DOHH2 (cell line): Measurements from ENCODE around the gene CFAP46.

Experiments used
- H3F3A ChIP-seq: fragments of 200-600 bp; sonication (generic), shearing (Covaris generic); 2 replicates; pipeline ENCODE4 v1.6.0; 2016; ENCODE audit warnings: antibody characterized with exemption, mild to moderate bottlenecking; ENCODE audit not compliant: control insufficient read depth, insufficient read depth
- H3K27ac ChIP-seq: fragments of 200-600 bp; sonication (generic); 2 replicates; pipeline ENCODE4 v1.5.1; 2014; ENCODE audit warnings: low read depth, mild to moderate bottlenecking, low read length, moderate library complexity
- H3K27me3 ChIP-seq: fragments of 200-600 bp; sonication (generic); 2 replicates; pipeline ENCODE4 v1.6.1; 2014; ENCODE audit warnings: mild to moderate bottlenecking, low read length, mixed read lengths; ENCODE audit not compliant: control insufficient read depth
- H3K36me3 ChIP-seq: fragments of 200-600 bp; sonication (generic); 2 replicates; pipeline ENCODE4 v1.6.1; 2014; ENCODE audit warnings: mild to moderate bottlenecking, low read length, moderate library complexity, mixed read lengths; ENCODE audit not compliant: control insufficient read depth
- H3K4me1 ChIP-seq: fragments of 200-600 bp; sonication (generic); 2 replicates; pipeline ENCODE4 v1.6.1; 2014; ENCODE audit warnings: mild to moderate bottlenecking, low read length, mixed read lengths; ENCODE audit not compliant: control insufficient read depth
- H3K4me2 ChIP-seq: fragments of 200-600 bp; sonication (generic); 2 replicates; pipeline ENCODE4 v1.6.0; 2014; ENCODE audit warnings: mild to moderate bottlenecking, low read length, moderate library complexity
- H3K4me3 ChIP-seq: fragments of 200-600 bp; sonication (generic); 2 replicates; pipeline ENCODE4 v1.5.1; 2014; ENCODE audit warnings: mild to moderate bottlenecking, low read length, mixed read lengths
- H3K79me2 ChIP-seq: fragments of 200-600 bp; sonication (generic); 2 replicates; pipeline ENCODE4 v1.6.1; 2014; ENCODE audit warnings: mild to moderate bottlenecking, low read length, mixed read lengths; ENCODE audit not compliant: control insufficient read depth
- H3K9me2 ChIP-seq: fragments of 200-600 bp; sonication (generic); replicated peaks from 2 replicates; pipeline ENCODE4 v1.6.1; 2014; ENCODE audit warnings: mild to moderate bottlenecking, low read length, mixed read lengths; ENCODE audit not compliant: control insufficient read depth
- H3K9me3 ChIP-seq: fragments of 200-600 bp; sonication (generic); 2 replicates; pipeline ENCODE4 v1.6.1; 2014; ENCODE audit warnings: antibody characterized with exemption, low read length, mixed read lengths; ENCODE audit not compliant: control insufficient read depth, insufficient read depth
- H4K20me1 ChIP-seq: fragments of 200-600 bp; sonication (generic); 2 replicates; pipeline ENCODE4 v1.6.0; 2014; ENCODE audit warnings: low read depth, mild to moderate bottlenecking, antibody characterized with exemption, low read length, moderate library complexity; ENCODE audit not compliant: control insufficient read depth, insufficient read depth
- EZH2phosphoT487 ChIP-seq: fragments of 200-600 bp; sonication (generic); IDR thresholded peaks from 2 replicates; pipeline ENCODE4 v1.6.1; 2017; ENCODE audit warnings: borderline replicate concordance, mild to moderate bottlenecking, antibody characterized with exemption, low read length, moderate library complexity, mixed read lengths
- TF ChIP-seq, protein P1 (sequence below): fragments of 200-600 bp; sonication (generic); IDR thresholded peaks from one replicate; pipeline ENCODE4 v1.5.1; 2014; ENCODE audit warnings: antibody characterized with exemption, mild to moderate bottlenecking, low read depth, low read length; ENCODE audit not compliant: poor library complexity, severe bottlenecking

CFAP46 gene

GRCh38 chr10:132929480-132929879, 12.9 kb downstream of the CFAP46 start:
- no peaks in the 10 kb centered on the region for H3K4me1 ChIP-seq
- H3K4me2 ChIP-seq: no peak overlapping the region
- H3K36me3 ChIP-seq: no peaks in the 10 kb centered on the region
- no peaks in the 10 kb centered on the region for H4K20me1 ChIP-seq
- H3K9me3 ChIP-seq: no peaks in the 10 kb centered on the region
- no peaks in the 10 kb centered on the region for H3K9me2 ChIP-seq
- H3K27ac ChIP-seq: no peak overlapping the region
- H3F3A ChIP-seq: no peaks in the 10 kb centered on the region
- TF ChIP-seq, protein P1, sequence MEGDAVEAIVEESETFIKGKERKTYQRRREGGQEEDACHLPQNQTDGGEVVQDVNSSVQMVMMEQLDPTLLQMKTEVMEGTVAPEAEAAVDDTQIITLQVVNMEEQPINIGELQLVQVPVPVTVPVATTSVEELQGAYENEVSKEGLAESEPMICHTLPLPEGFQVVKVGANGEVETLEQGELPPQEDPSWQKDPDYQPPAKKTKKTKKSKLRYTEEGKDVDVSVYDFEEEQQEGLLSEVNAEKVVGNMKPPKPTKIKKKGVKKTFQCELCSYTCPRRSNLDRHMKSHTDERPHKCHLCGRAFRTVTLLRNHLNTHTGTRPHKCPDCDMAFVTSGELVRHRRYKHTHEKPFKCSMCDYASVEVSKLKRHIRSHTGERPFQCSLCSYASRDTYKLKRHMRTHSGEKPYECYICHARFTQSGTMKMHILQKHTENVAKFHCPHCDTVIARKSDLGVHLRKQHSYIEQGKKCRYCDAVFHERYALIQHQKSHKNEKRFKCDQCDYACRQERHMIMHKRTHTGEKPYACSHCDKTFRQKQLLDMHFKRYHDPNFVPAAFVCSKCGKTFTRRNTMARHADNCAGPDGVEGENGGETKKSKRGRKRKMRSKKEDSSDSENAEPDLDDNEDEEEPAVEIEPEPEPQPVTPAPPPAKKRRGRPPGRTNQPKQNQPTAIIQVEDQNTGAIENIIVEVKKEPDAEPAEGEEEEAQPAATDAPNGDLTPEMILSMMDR: no peak
- TF ChIP-seq EZH2phosphoT487: no peak
- H3K79me2 ChIP-seq: no peaks in the 10 kb centered on the region
- H3K27me3 ChIP-seq: no peaks in the 10 kb centered on the region
- H3K4me3 ChIP-seq: no peak overlapping the region

- TF ChIP-seq EZH2phosphoT487: no peak
- TF ChIP-seq, protein P1: no peak
- Histone ChIP-seq H3K4me3 (no peak overlapping the region), H3K27me3 (no peaks in the 10 kb centered on the region), H3F3A (no peaks in the 10 kb centered on the region), H3K9me3 (no peaks in the 10 kb centered on the region), H3K36me3 (no peaks in the 10 kb centered on the region), H3K4me1 (no peaks in the 10 kb centered on the region), H3K4me2 (no peak overlapping the region), H3K9me2 (no peaks in the 10 kb centered on the region), H4K20me1 (no peaks in the 10 kb centered on the region), H3K79me2 (no peaks in the 10 kb centered on the region), H3K27ac (no peak overlapping the region)
These were observed 14.1 kb downstream of the CFAP46 start for GRCh38 chr10:132928261-132928660.

DNA sequence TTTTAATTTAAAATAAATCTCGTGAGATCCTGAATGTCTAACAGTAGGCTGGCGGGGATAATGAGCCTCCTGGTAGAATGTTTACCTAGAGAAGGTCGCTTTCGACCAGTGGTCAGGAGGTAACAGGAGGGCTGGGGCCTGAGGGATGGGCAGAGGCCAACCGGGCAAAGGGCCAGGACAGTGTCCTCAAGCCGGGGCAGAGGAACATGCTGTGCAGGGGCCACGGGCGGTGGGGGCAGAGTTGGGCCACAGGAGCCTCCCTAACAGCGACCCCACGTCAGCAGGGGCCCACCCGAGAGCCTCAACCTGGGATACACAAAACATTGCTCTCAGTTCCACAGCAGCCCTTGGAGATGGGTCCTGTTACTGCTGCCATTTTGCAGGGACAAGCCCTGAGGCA, 14.5 kb downstream of the CFAP46 start:
- no peak overlapping the region for H3K4me3 ChIP-seq
- H3K27me3 ChIP-seq: no peaks in the 10 kb centered on the region
- H3K36me3 ChIP-seq: no peaks in the 10 kb centered on the region
- H3K4me2 ChIP-seq: no peak overlapping the region
- no peaks in the 10 kb centered on the region for H3K9me2 ChIP-seq
- no peaks in the 10 kb centered on the region for H3K79me2 ChIP-seq
- no peaks in the 10 kb centered on the region for H3K4me1 ChIP-seq
- no peaks in the 10 kb centered on the region for H3K9me3 ChIP-seq
- H4K20me1 ChIP-seq: no peaks in the 10 kb centered on the region
- no peak overlapping the region for H3K27ac ChIP-seq
- TF ChIP-seq, protein P1: no peak
- TF ChIP-seq EZH2phosphoT487: no peak
- no peaks in the 10 kb centered on the region for H3F3A ChIP-seq
